Activated CD4-positive, alpha-beta T cell treated with anti-CD3 and anti-CD28 coated beads for 48 hours (primary cell): ENCODE measurements around the gene SH3BP1.
"Not testable (repeated sequence)": the region's sequence is repeated elsewhere in the genome, so short reads cannot be mapped to it uniquely, and the experiment has no call there.

Experiments used
- DNase-seq: peaks from one replicate; pipeline ENCODE4 v3.0.0-alpha.2; 2020

Gene SH3BP1

GRCh38 chr22:37639070-37639760, at the start of gene SH3BP1:
Gene SH3BP1 (plus strand): TSS chr22:37639669. CDS start chr22:37639788, 119 bp downstream.
- DNase-seq: peak; percentile 66

- not testable (repeated sequence) for DNase-seq
Measured at GRCh38 chr22:37591081-37591480, 48.4 kb upstream of the SH3BP1 start.

- no peak for DNase-seq
Measured at GRCh38 chr22:37591823-37592404, 47.6 kb upstream of the SH3BP1 start.

GRCh38 chr22:37594237-37594636, 45.2 kb upstream of the SH3BP1 start:
- DNase-seq: no peak

GRCh38 chr22:37599153-37599552, 40.3 kb upstream of the SH3BP1 start:
- no peak for DNase-seq

GRCh38 chr22:37601203-37601539, 38.3 kb upstream of the SH3BP1 start:
- DNase-seq: no peak

GRCh38 chr22:37601540-37602442, 37.7 kb upstream of the SH3BP1 start:
- no peak for DNase-seq

- not testable (repeated sequence) for DNase-seq
Measured at GRCh38 chr22:37602546-37603277, 36.8 kb upstream of the SH3BP1 start.

GRCh38 chr22:37604074-37604473, 35.4 kb upstream of the SH3BP1 start:
- DNase-seq: no peak

GRCh38 chr22:37604875-37605274, 34.6 kb upstream of the SH3BP1 start:
- peak; percentile 49 for DNase-seq

GRCh38 chr22:37607010-37607934, 32.2 kb upstream of the SH3BP1 start:
- DNase-seq: peak; percentile 93

- no peak for DNase-seq
Measured at GRCh38 chr22:37607935-37608476, 31.5 kb upstream of the SH3BP1 start.

- DNase-seq: peak; percentile 97
Measured at GRCh38 chr22:37608477-37609239, 30.8 kb upstream of the SH3BP1 start, which contains the start of gene GGA1. Gene GGA1 (plus strand): TSS chr22:37608834. CDS start chr22:37608861, 27 bp downstream.

GRCh38 chr22:37609240-37610152, 30.0 kb upstream of the SH3BP1 start:
- DNase-seq: no peak

- not testable (repeated sequence) for DNase-seq
Measured at GRCh38 chr22:37610153-37610475, 29.4 kb upstream of the SH3BP1 start.

GRCh38 chr22:37610480-37611129, 28.9 kb upstream of the SH3BP1 start:
- no peak for DNase-seq

- no peak for DNase-seq
Measured at GRCh38 chr22:37611207-37611606, 28.3 kb upstream of the SH3BP1 start.

GRCh38 chr22:37616201-37617083, 23.0 kb upstream of the SH3BP1 start:
- no peak for DNase-seq
